Stimulated activated CD8-positive, alpha-beta memory T cell treated with anti-CD3 and anti-CD28 coated beads, Interleukin-12 subunit alpha, Interleukin-12 subunit beta, amount 100 ng/mL, for 1 hour (primary cell): ENCODE results near the gene SLC25A43.

Experiments
- DNase-seq: peaks from one replicate; pipeline ENCODE4 v3.0.0-alpha.2; 2020; ENCODE audit warnings: low read depth

Gene SLC25A43

GRCh38 chrX:119497185-119497584, 98.0 kb downstream of the SLC25A43 start:
- no peak for DNase-seq

DNA sequence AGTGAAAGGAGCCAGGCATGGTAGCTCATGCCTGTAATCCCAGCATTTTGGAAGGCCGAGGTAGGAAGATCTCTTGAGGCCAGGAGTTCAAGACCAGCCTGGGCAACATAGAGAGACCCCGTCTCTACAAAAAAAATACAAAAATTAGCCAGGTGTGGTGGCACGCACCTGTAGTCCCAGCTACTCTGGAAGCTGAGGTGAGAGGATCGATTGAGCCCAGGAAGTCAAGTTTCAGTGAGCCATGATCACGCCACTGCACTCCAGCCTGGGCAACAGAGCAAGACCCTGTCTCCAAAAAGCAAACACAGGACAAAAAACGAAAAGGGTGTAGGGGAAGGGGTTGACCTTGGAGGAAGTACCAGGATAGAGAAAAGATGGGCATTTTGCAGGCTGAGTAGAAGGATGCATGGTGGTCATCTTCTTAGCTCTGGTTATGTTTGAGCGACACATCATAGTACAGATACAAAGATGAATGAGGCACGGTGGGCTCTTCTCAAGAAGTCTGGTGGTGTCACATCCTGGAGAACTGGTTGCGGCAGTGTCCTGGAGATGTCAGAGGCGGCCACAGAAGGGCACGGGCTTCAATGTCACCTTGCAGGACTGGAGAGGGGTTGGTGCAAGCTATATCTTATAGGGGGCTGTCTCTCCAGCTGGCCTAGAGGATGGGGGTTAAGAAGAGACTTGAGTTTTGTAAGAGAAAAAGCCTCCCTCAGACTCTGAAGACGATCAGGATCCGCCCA, 101.1 kb downstream of the SLC25A43 start:
- DNase-seq, result no peak

DNA sequence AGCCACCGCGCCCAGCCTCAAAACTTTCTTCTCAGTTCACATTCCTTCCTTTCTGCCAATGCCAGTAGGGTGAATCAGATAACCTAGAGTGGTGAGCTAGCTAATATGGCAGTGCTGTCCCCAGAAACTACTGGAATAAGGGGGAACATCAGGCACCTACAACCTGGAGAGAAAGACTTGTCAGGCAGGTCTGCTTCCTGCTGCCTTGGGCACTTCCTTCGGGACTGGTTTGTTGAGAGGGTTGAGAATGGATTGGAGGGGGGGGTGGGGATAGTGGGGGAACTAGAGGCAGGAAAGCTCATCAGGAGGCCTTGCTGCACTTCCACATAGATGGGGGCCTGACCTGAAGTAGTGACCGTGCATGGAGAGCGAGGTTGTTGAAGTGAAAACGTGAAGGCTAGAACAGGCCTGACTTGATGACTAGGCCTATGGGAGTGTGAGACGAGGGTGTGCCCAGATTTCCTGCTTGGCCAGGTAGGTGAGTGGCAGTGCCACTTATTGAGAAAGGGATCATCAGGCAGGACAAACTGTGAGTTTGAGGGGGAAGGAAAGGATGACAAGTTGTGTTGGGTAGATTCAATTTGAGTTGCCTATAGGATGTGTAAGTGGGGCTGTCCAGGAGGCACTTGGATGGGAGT, 102.5 kb downstream of the SLC25A43 start:
- no peak for DNase-seq

DNA sequence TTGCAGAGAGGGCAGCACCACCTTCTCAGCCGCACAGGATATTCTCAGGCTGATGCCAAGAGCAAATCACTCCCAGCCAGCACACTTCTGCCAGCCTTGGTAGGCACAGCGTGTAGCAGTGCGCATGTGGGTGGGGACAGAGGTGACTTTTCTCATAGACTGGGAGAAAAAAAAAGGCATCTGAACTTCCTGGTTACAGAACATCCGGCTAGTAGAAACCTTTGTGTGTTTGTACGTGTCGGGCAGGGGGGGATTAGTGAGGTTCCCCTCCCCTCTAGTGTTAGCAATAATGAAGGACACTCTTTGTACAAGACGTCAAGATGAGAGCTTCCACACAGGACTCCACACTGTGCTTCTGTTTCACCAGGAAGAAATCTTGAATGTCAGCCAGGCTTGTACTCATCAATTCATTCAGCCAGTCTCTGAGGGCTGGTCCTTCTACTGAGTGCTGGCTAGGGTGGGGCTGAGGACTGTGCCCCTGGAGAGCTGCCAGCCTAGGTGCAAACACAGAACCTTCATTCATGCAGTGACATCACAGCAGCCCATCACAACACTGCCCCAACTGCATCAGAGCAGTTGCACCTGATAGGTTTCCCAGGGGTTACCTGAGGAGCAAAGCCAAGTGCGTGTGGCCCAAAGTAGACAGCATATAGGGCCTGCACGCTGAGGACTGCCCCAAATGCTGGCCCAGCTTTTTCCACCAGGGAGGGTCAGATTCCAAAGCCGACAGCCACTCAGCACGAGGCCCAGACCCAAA, 103.8 kb downstream of the SLC25A43 start:
- no peak for DNase-seq

GRCh38 chrX:119503484-119503861, 104.3 kb downstream of the SLC25A43 start:
- DNase-seq, result no peak
